MM.1S (cell line): Measurements from ENCODE around the gene TEX13C.

Experiments used
- EZH2 ChIP-seq: fragments of 300-600 bp; sonication (generic); optimal IDR thresholded peaks from 2 replicates; pipeline ENCODE3; 2017; ENCODE audit warnings: low read depth, mild to moderate bottlenecking, antibody characterized with exemption, low read length, mixed read lengths
- TF ChIP-seq, protein P1 (sequence below): fragments of 300-600 bp; sonication (generic); IDR thresholded peaks from 2 replicates; pipeline ENCODE4 v1.5.1; 2016; ENCODE audit warnings: antibody characterized with exemption, low read length, mixed read lengths

DNA sequence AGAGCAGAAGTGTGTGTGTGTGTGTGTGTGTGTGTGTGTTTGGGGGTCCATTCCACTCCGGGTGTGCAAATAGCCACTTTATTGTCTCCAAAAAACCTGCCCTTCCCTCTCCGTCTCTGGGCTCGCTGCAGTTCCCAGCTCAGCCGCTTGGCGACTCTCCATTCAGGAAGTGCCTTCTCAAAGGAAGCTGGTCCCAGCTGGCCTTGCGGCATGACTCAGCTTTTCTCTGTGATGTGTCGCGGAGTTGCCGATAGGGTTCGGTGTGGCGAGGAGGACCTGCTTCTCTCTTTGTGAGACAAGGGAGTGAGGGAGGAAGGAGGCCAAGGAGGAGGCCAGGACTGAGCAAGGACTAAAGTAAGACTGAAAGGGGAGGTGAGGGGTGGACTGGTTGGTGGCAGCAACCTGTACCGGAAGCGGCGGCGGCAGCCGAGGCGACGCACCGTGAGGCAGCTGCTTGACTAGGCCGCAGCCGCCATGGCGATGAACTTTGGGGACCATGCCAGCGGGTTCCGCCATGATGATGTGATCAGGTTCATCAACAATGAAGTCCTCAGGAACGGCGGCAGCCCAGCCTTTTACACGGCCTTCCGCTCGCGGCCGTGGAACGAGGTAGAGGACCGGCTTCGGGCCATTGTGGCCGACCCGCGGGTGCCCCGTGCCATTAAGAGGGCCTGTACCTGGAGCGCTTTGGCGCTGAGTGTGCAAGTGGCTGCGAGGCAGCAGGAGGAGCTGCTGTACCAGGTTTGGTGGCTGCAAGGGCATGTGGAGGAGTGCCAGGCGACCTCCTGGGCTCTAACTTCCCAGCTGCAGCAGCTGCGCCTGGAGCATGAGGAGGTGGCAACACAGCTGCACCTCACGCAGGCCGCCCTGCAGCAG lies at the start of gene TEX13C:
- TF ChIP-seq, protein P1, sequence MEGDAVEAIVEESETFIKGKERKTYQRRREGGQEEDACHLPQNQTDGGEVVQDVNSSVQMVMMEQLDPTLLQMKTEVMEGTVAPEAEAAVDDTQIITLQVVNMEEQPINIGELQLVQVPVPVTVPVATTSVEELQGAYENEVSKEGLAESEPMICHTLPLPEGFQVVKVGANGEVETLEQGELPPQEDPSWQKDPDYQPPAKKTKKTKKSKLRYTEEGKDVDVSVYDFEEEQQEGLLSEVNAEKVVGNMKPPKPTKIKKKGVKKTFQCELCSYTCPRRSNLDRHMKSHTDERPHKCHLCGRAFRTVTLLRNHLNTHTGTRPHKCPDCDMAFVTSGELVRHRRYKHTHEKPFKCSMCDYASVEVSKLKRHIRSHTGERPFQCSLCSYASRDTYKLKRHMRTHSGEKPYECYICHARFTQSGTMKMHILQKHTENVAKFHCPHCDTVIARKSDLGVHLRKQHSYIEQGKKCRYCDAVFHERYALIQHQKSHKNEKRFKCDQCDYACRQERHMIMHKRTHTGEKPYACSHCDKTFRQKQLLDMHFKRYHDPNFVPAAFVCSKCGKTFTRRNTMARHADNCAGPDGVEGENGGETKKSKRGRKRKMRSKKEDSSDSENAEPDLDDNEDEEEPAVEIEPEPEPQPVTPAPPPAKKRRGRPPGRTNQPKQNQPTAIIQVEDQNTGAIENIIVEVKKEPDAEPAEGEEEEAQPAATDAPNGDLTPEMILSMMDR, result no peak
- TF ChIP-seq EZH2, result no peak
